Stimulated activated CD8-positive, alpha-beta memory T cell treated with anti-CD3 and anti-CD28 coated beads, Interleukin-7, amount 100 ng/mL, for 48 hours (primary cell): ENCODE results near the gene HSPA4L.

Experiments
- DNase-seq, 2 donors: peaks; one replicate each; pipeline ENCODE4 v3.0.0-alpha.2; 2020; ENCODE audit warnings: low read depth in 1 of 2; ENCODE audit errors: extremely low read depth in 1 of 2

Gene HSPA4L

GRCh38 chr4:127782275-127783025, at the start of gene HSPA4L:
Gene HSPA4L, plus strand, starts transcription at chr4:127782322. Its CDS starts 229 bp downstream, at chr4:127782551.
- DNase-seq = peak in 1 of 2 donors; percentile 45

- no peak for DNase-seq
Observed at GRCh38 chr4:127732623-127733328, 49.3 kb upstream of the HSPA4L start.

GRCh38 chr4:127734976-127735375, 47.1 kb upstream of the HSPA4L start:
- no peak for DNase-seq

GRCh38 chr4:127737295-127737694, 44.8 kb upstream of the HSPA4L start:
- no peak for DNase-seq

- DNase-seq = no peak
Observed at GRCh38 chr4:127741247-127741646, 40.9 kb upstream of the HSPA4L start.

DNA sequence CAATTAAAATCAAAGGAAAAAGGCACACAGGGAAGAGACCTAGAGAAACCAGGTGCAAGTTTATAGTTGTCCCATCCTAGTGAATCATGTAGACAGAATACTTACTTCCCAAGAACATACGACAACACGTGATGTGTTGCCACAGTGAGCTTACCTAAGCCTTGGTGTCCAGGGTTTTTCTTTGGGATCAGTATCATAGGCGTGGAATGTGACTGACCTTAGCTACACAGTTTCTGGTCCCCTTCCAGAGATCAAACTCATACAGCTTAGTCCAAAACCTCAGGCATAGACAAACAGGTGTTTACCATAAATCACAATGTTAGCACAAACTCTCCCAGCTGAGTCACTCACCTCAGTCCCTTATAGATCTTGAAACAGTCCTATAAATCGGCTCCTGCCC, 34.2 kb upstream of the HSPA4L start:
- no peak for DNase-seq

GRCh38 chr4:127748957-127749356, 33.2 kb upstream of the HSPA4L start:
- DNase-seq = no peak

- DNase-seq = no peak
Observed at GRCh38 chr4:127756906-127757305, 25.2 kb upstream of the HSPA4L start.

DNA sequence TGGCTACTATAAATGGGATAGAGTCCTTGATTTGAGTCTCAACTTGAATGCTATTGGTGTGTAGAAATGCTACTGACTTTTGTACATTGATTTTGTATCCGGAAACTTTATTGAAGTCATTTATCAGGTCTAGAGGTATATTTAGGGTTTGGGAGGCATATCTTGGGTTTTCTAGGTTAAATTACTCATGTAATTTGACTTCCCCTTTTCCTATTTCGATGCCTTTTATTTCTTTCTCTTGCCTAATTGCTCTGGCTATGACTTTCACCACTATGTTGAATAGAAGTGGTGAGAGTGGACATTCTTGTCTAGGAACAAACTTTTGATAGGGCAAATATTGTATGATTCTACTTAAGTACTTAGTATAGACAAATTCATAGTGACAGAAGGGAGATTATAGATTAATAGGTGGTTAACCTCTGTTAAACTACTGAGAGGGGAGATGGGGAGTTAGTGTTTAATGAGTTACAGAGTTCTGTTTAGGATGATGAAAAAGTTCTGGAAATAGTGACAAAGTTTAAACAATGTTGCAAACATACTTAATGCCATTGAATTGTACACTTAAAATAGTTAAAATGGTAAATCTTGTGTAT, 22.8 kb upstream of the HSPA4L start:
- no peak for DNase-seq

- no peak for DNase-seq
Observed at GRCh38 chr4:127759893-127760292, 22.2 kb upstream of the HSPA4L start.

GRCh38 chr4:127771535-127772275, 10.4 kb upstream of the HSPA4L start:
- no peak for DNase-seq

DNA sequence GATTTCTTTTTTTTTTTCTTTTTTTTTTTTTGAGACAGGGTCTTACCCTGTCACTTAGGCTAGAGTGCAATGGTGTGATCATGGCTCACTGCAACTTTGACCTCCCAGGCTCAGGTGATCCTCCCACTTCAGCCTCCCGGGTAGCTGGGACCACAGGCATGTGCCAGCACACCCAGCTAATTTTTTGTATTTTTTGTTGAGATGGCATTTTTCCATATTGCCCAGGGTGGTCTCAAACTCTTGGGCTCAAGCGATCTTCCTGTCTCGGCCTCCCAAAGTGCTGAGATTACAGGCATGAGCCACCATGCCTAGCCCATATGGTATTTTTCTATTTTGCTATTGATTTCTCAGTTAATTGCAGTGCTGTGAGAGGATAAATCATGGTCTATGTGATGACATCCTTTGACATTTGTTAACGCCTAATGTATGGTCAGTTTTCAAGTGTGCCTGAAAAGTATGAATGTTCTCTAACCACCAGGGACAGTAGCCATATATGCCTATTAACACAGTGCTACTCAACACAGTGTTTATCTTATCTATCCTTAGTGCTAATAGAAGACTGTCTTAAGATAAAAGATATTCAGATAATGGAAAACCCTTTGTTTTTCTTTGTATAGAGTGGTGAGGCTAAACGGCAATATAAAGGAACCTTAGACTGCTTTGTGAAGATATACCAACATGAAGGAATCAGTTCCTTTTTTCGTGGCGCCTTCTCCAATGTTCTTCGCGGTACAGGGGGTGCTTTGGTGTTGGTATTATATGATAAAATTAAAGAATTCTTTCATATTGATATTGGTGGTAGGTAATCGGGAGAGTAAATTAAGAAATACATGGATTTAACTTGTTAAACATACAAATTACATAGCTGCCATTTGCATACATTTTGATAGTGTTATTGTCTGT, 9.1 kb upstream of the HSPA4L start:
- DNase-seq = no peak

- DNase-seq = no peak
Observed at GRCh38 chr4:127775843-127776242, 6.3 kb upstream of the HSPA4L start.

- DNase-seq = no peak
Observed at GRCh38 chr4:127776620-127777019, 5.5 kb upstream of the HSPA4L start.

DNA sequence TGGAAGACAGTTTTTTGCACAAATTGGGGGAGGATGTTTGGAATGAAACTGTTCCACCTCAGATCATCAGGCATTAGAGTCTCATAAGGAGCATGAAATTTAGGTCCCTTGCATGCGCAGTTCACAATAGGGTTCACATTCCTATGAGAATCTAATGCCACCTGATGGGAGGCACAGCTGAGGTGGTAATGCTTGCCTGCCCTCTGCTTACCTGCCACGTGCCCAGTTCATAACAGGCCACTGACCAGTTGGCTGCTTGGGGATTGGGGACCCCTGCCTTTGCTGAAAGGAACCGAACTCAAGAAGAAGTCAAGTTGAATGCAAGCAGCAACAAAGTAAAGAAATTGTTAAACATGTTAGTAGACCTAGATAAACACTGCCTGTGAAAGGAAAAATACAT, 4.6 kb upstream of the HSPA4L start:
- DNase-seq = no peak

- no peak for DNase-seq
Observed at GRCh38 chr4:127778102-127778501, 4.0 kb upstream of the HSPA4L start.

DNA sequence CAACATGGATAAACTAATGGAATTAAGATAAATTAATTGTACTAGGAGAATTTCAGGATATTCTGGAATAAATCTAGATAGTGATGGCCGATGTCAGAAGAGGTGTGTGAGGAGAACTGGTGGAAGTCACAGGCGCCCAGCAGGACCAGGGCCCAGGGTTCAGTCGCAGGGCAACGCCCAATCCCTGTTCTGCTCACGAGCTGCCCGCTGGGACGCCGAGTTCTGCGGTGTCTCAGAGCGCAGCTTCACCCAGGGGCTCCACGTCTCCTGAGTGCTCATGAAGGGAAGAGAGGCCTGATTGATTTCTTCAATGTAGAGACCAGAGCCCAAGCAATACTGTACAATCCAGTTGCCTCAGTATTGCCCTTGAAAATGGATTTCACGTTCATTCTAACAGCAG, 1.5 kb upstream of the HSPA4L start:
- DNase-seq = no peak

GRCh38 chr4:127781300-127782024, 660 bp upstream of the HSPA4L start:
- no peak for DNase-seq

DNA sequence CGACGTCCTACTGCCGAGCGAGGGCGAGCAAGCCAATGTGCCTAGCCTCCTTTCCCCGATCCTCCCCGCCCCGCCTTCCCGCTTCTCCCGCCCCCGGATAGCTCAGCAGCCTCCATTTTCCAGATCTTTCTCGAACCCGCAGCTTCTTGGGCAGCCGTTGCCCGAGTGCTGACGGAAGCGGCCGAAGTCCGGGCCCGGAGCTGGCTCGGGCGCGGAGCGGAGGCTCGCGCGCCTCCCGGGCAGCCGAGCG, 172 bp upstream of the HSPA4L start:
- DNase-seq = peak; percentile 25 to 32
